Activated naive CD8-positive, alpha-beta T cell treated with anti-CD3 and anti-CD28 coated beads, Interleukin-2, amount 50 U/mL, for 24 hours (primary cell): ENCODE results near the gene FRYL.

Experiments used
- ATAC-seq: fragments of 150-1000 bp; cut with Tn5 transposase; one replicate; pipeline ENCODE4 v1.10.0; 2021
- DNase-seq: peaks from one replicate; pipeline ENCODE4 v3.0.0; 2021
- H3K27ac Mint-ChIP-seq: one replicate; pipeline ENCODE4 v1.8.0; 2021; ENCODE audit warnings: mild to moderate bottlenecking, mixed read lengths
- H3K27me3 Mint-ChIP-seq: one replicate; pipeline ENCODE4 v1.8.0; 2021; ENCODE audit warnings: mixed read lengths
- H3K36me3 Mint-ChIP-seq: one replicate; pipeline ENCODE4 v1.8.0; 2021; ENCODE audit warnings: low read depth, mixed read lengths
- H3K4me1 Mint-ChIP-seq: one replicate; pipeline ENCODE4 v1.8.0; 2021; ENCODE audit warnings: mixed read lengths
- H3K4me3 Mint-ChIP-seq: one replicate; pipeline ENCODE4 v1.8.0; 2021; ENCODE audit warnings: mild to moderate bottlenecking, moderate library complexity, mixed read lengths
- H3K9me3 Mint-ChIP-seq: one replicate; pipeline ENCODE4 v1.8.0; 2021; ENCODE audit warnings: mixed read lengths

Gene FRYL

DNA sequence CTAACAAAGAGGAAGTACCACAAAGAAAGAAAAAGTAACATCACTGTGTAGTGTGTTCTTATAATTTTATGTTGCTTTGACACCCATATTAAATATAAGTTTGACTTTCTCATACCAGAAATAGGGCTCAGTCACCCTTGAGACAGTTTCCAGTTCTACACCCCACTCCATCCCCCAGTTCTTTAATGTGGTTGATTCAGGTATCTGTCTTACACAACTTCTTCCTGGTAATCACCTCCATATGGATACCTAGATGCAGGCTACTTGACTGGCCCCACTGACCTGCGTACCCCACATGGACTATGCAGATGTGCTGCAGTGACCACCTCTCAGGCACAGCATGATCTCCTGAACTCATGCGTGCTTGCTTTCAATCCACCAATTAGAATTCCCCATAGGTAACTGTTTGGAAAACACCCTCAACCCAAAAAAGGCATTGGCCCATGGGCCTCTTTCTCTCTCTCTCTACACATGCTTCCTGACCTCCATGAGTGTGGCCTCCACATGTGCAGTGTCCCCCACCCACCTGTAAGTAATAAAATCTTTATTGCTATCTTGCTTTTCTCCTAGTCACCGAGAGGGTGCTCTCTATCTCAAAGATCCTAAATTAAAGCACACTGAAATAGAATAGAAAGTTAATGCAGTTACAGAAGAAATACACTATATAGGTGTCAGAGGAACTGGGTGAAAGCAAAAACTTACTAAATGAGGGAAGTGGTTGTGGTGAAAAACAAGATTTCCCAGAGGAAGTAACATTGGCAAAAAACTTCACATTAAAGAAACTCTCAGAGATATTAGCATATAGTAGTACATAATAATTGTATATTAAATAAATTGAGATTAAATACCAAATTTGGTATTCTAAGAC lies 191.6 kb downstream of the FRYL start:
- H3K9me3 Mint-ChIP-seq: no peaks in the 10 kb centered on the region
- DNase-seq (no peak), ATAC-seq (no peak)
- no peak overlapping the region for H3K4me3 Mint-ChIP-seq
- peaks cover 7% of the 10 kb centered on the region for H3K4me1 Mint-ChIP-seq
- peak overlapping the region; percentile 65 for H3K27ac Mint-ChIP-seq
- no peaks in the 10 kb centered on the region for H3K27me3 Mint-ChIP-seq
- peaks cover 16% of the 10 kb centered on the region for H3K36me3 Mint-ChIP-seq

- Mint-ChIP-seq H3K27me3 (no peaks in the 10 kb centered on the region), H3K27ac (no peak overlapping the region), H3K4me1 (peaks cover 6% of the 10 kb centered on the region), H3K4me3 (no peak overlapping the region), H3K36me3 (peaks cover 24% of the 10 kb centered on the region), H3K9me3 (no peaks in the 10 kb centered on the region)
- DNase-seq: no peak
- ATAC-seq: no peak
Observed at GRCh38 chr4:48585401-48585800, 194.7 kb downstream of the FRYL start.

- Mint-ChIP-seq H3K4me3 (no peak overlapping the region), H3K36me3 (peaks cover 17% of the 10 kb centered on the region), H3K9me3 (no peaks in the 10 kb centered on the region), H3K4me1 (no peaks in the 10 kb centered on the region), H3K27ac (no peak overlapping the region), H3K27me3 (no peaks in the 10 kb centered on the region)
- DNase-seq (peak; percentile 54), ATAC-seq (no peak)
Observed at GRCh38 chr4:48578132-48578968, 201.7 kb downstream of the FRYL start.

DNA sequence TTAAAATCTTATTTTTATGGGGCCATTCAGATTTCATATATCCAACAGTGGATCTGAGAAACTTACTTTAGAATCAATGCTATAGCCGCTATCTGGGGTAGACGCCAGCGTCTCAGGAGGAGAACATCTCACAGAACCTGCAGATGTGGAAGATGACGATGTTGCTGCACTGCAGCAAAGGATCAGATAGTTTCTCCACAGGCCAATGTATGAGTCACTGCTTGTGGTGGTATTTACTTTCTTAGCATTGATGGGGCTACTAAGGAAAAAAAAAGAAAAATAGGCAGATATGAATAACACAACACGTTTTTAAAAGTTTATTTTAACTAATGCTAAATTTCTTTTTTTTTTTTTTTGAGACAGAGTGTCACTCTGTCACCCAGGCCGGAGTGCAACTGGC lies 204.1 kb downstream of the FRYL start:
- no peaks in the 10 kb centered on the region for H3K27me3 Mint-ChIP-seq
- H3K4me1 Mint-ChIP-seq: no peaks in the 10 kb centered on the region
- ATAC-seq: no peak
- H3K36me3 Mint-ChIP-seq: peaks cover 15% of the 10 kb centered on the region
- DNase-seq: no peak
- H3K4me3 Mint-ChIP-seq: no peak overlapping the region
- H3K9me3 Mint-ChIP-seq: no peaks in the 10 kb centered on the region
- no peak overlapping the region for H3K27ac Mint-ChIP-seq

DNA sequence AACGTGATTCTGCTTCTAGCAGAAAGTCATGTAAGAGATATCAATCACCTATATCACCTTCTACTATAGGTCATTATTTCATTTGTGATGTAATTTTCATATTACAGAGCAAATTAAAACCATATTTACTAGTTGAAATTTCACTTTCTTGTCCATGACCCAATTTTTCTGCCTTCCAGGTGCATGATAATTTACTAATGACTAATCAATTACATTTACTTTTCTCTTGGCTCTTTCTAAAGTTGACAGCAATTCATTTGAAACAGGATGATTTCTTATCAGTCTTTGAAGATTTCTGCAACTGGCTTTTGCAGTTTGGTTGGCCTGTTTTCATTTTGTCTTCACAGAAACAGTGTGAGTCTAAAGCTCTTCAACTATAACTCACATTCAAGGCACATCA lies 208.6 kb downstream of the FRYL start:
- ATAC-seq (no peak), DNase-seq (no peak)
- H3K4me3 Mint-ChIP-seq: no peak overlapping the region
- H3K36me3 Mint-ChIP-seq: peaks cover 18% of the 10 kb centered on the region
- H3K4me1 Mint-ChIP-seq: no peaks in the 10 kb centered on the region
- no peaks in the 10 kb centered on the region for H3K27me3 Mint-ChIP-seq
- no peaks in the 10 kb centered on the region for H3K9me3 Mint-ChIP-seq
- no peak overlapping the region for H3K27ac Mint-ChIP-seq

DNA sequence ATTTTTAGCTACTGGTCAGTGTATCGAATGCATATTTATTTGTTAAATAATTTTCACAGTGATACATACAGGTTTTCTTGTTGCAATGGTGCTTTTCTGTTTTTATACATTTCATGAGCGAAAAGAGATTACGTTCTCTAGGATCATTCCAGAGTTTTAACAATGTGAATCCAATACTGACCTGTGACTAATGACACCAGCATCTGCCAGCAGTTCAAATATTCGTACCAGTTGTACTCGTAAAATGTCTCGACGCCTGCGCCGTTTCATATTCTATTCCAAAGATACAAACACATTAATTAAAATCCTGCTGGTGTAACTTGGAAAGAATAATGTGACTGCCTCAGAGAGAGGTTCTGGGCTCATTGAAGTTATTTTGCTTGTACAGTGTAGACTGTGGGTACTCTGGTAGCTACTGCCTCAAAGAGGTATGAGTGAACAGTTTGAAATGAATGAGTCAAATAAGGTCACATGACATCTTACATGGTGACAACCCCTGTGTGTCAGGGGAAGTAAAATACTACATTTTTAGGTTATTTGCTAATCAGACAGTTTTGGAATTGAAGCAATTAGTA lies 209.3 kb downstream of the FRYL start:
- H3K9me3 Mint-ChIP-seq: no peaks in the 10 kb centered on the region
- H3K27ac Mint-ChIP-seq: no peak overlapping the region
- no peaks in the 10 kb centered on the region for H3K27me3 Mint-ChIP-seq
- no peak overlapping the region for H3K4me3 Mint-ChIP-seq
- H3K36me3 Mint-ChIP-seq: peaks cover 15% of the 10 kb centered on the region
- DNase-seq: no peak
- no peaks in the 10 kb centered on the region for H3K4me1 Mint-ChIP-seq
- ATAC-seq: no peak

DNA sequence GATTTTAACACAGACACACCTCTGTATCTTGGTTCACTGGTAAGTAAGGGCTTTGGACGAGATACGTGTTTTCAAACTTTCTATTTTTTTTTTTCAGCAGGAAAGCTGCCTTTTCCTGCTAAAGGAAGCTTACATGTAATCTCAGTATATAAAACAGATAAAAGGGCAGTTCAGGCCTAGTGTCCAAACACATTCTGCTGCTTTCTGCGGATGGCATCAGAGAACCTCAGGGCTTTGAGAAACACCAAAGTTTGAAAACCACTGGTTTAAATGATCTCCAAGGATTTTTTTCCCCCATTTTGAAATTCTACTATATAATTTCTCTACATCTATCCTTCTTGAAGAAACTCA lies 214.1 kb downstream of the FRYL start:
- no peak overlapping the region for H3K4me3 Mint-ChIP-seq
- no peaks in the 10 kb centered on the region for H3K27me3 Mint-ChIP-seq
- no peak overlapping the region for H3K27ac Mint-ChIP-seq
- no peak for ATAC-seq
- H3K36me3 Mint-ChIP-seq: peaks cover 11% of the 10 kb centered on the region
- peaks cover 2% of the 10 kb centered on the region for H3K4me1 Mint-ChIP-seq
- no peaks in the 10 kb centered on the region for H3K9me3 Mint-ChIP-seq
- DNase-seq: no peak

DNA sequence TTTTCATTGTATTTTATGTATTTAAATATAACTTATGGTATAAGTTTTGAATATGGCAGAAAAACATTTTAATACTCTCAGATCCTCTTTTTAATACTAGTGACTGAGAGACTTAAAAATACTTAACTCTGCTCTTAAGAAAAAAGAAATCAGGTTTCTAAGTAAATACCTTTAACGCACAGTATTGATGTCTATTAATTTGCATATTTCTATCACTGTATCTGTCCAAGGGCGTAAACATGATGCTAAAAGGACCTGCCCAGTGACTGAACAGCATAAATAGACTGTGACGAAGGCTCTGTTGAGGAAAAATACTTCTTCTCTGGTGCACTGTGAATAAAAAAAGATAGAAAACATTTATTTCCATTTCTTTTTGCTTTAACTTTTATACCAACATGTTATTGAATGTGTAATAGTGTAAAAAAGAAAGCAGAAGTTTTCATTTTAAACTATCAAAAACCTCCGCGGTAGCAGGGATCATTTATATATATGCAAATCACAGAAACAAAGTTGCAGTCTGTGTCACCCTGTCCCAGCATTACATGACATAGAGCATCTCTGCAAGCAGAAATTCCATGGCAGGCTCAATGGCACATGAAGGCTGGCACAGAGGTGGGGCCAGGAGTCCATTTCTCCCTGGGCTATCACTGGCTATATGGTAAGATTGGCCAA lies 214.6 kb downstream of the FRYL start:
- H3K4me3 Mint-ChIP-seq: no peak overlapping the region
- DNase-seq: no peak
- ATAC-seq: no peak
- H3K27me3 Mint-ChIP-seq: no peaks in the 10 kb centered on the region
- no peak overlapping the region for H3K27ac Mint-ChIP-seq
- peaks cover 2% of the 10 kb centered on the region for H3K4me1 Mint-ChIP-seq
- H3K9me3 Mint-ChIP-seq: no peaks in the 10 kb centered on the region
- H3K36me3 Mint-ChIP-seq: peaks cover 12% of the 10 kb centered on the region

DNA sequence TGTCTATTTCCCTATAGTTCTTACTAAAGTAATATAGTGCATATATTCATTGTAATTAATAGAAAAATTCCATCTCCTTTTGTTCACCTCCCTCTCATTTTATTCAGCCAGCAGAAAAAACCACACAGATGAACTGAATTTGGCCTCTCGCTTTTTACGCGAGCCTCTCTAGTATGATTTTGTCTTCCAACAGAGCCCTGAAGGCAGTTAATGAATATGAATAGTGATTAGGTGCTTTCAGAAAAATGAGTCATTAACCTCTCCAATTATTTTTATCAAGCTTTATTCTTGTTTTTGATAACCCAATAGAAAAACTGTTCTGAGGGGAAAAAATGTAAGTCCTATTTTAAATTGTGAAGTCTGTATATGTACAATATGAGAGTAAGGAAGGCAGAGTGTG lies 215.9 kb downstream of the FRYL start:
- Mint-ChIP-seq H3K9me3 (no peaks in the 10 kb centered on the region), H3K27me3 (no peaks in the 10 kb centered on the region), H3K36me3 (peaks cover 22% of the 10 kb centered on the region), H3K27ac (peak overlapping the region; percentile 48), H3K4me1 (peaks cover 2% of the 10 kb centered on the region), H3K4me3 (no peak overlapping the region)
- no peak for ATAC-seq
- no peak for DNase-seq

- no peak overlapping the region for H3K4me3 Mint-ChIP-seq
- H3K9me3 Mint-ChIP-seq: peaks cover 8% of the 10 kb centered on the region
- ATAC-seq: no peak
- H3K27ac Mint-ChIP-seq: no peak overlapping the region
- DNase-seq: no peak
- H3K27me3 Mint-ChIP-seq: no peaks in the 10 kb centered on the region
- peaks cover 52% of the 10 kb centered on the region for H3K36me3 Mint-ChIP-seq
- no peaks in the 10 kb centered on the region for H3K4me1 Mint-ChIP-seq
Observed at GRCh38 chr4:48558819-48559218, 221.3 kb downstream of the FRYL start.

- H3K27me3 Mint-ChIP-seq: no peaks in the 10 kb centered on the region
- no peak for DNase-seq
- H3K36me3 Mint-ChIP-seq: peaks cover 59% of the 10 kb centered on the region
- no peaks in the 10 kb centered on the region for H3K4me1 Mint-ChIP-seq
- no peak overlapping the region for H3K27ac Mint-ChIP-seq
- H3K9me3 Mint-ChIP-seq: peaks cover 8% of the 10 kb centered on the region
- H3K4me3 Mint-ChIP-seq: no peak overlapping the region
- ATAC-seq: no peak
Observed at GRCh38 chr4:48558026-48558425, 222.1 kb downstream of the FRYL start.

DNA sequence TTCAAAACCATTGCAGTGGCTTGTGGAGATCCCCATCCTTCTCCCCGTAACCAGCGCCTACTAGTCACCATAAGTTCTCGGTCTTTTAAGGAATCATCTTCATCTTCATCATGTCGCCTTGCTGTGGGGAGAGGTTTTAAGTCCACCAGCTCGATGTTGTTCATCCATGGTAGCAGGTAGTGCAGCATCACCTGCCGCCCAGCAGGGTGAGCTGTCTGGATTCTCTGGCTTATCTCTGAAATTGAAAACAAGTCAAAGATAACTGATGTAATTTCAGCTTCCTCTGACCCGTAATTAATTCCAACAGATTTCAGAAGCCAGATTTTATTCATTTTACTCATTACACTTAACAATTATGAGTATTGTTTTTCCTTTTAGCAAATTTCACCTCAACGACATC lies 222.6 kb downstream of the FRYL start:
- Mint-ChIP-seq H3K4me3 (no peak overlapping the region), H3K27me3 (no peaks in the 10 kb centered on the region), H3K27ac (no peak overlapping the region), H3K36me3 (peaks cover 59% of the 10 kb centered on the region), H3K4me1 (no peaks in the 10 kb centered on the region), H3K9me3 (peaks cover 8% of the 10 kb centered on the region)
- DNase-seq (no peak), ATAC-seq (no peak)

GRCh38 chr4:48556268-48556667 lies 223.8 kb downstream of the FRYL start:
- peaks cover 8% of the 10 kb centered on the region for H3K9me3 Mint-ChIP-seq
- H3K27ac Mint-ChIP-seq: no peak overlapping the region
- peak; percentile 63 for ATAC-seq
- no peaks in the 10 kb centered on the region for H3K27me3 Mint-ChIP-seq
- no peak for DNase-seq
- no peaks in the 10 kb centered on the region for H3K4me1 Mint-ChIP-seq
- peaks cover 58% of the 10 kb centered on the region for H3K36me3 Mint-ChIP-seq
- H3K4me3 Mint-ChIP-seq: no peak overlapping the region

DNA sequence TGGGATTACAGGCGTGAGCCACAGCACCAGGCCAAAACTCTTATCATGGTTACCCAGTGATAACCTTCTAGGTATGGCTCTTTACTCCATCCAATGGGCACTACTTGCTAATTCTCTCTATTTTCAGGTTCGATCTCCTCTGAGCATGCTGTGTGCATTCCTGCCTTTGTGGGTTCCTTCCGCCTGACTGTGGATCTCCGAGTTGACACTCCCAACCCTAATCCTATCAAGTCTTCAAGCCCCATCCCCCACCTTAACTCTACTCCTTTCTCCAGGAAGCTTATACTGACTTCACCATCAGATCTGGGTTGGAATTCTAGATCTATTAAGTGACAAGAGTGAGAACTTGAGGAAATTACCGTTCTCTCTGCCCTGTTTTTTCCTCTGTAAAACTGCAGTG lies 225.5 kb downstream of the FRYL start:
- Mint-ChIP-seq H3K4me1 (no peaks in the 10 kb centered on the region), H3K4me3 (no peak overlapping the region), H3K9me3 (peaks cover 8% of the 10 kb centered on the region), H3K36me3 (peaks cover 50% of the 10 kb centered on the region), H3K27ac (no peak overlapping the region), H3K27me3 (no peaks in the 10 kb centered on the region)
- DNase-seq: no peak
- no peak for ATAC-seq
